HepG2 (cell line): ENCODE measurements around the gene ZNRF4. TPM values are rescaled to one million over a fixed set of nuclear protein-coding genes. Genes with fewer than 3 reads are reported as not detected.
A peak's percentile ranks its signal among the peaks of the same experiment; 100 is the strongest.

Experiments used
- AKAP8 ChIP-seq: sonication (generic); formaldehyde crosslinking; IDR thresholded peaks from 2 replicates; pipeline ENCODE4 v1.5.1; 2020; ENCODE audit warnings: mild to moderate bottlenecking, missing genetic modification reagents
- ASH2L ChIP-seq: fragments of 300-600, 200-600 bp; sonication (generic); IDR thresholded peaks from 2 replicates; pipeline ENCODE4 v1.7.0; 2017; ENCODE audit warnings: low read depth, mild to moderate bottlenecking, moderate library complexity, mixed read lengths, low read length; ENCODE audit not compliant: insufficient read length
- CHD4 ChIP-seq: fragments of 200-600 bp; sonication (generic); IDR thresholded peaks from 2 replicates; pipeline ENCODE4 v1.7.0; 2017; ENCODE audit warnings: mild to moderate bottlenecking, low read length, borderline replicate concordance
- DPF2 ChIP-seq: sonication (generic); formaldehyde crosslinking; IDR thresholded peaks from 2 replicates; pipeline ENCODE4 v1.4.0; 2020; ENCODE audit warnings: mild to moderate bottlenecking, low read depth, missing genetic modification reagents, borderline replicate concordance
- ELF4 ChIP-seq: sonication (generic); formaldehyde crosslinking; IDR thresholded peaks from 2 replicates; pipeline ENCODE4 v1.5.0; 2020; ENCODE audit warnings: missing genetic modification reagents, mild to moderate bottlenecking, moderate library complexity, borderline replicate concordance
- HDAC6 ChIP-seq: fragments of 200-600 bp; sonication (generic); IDR thresholded peaks from 2 replicates; pipeline ENCODE4 v1.7.0; 2017; ENCODE audit warnings: mild to moderate bottlenecking, antibody characterized with exemption, low read length, low read depth
- NR1H2 ChIP-seq: sonication (generic); formaldehyde crosslinking; IDR thresholded peaks from 2 replicates; pipeline ENCODE4 v1.8.1; 2022; ENCODE audit warnings: low read depth, missing genetic modification reagents, borderline replicate concordance
- RORA ChIP-seq: sonication (generic); formaldehyde crosslinking; IDR thresholded peaks from 2 replicates; pipeline ENCODE4 v1.5.0; 2020; ENCODE audit warnings: mild to moderate bottlenecking, missing genetic modification reagents, moderate library complexity
- SATB2 ChIP-seq: sonication (generic); formaldehyde crosslinking; IDR thresholded peaks from 2 replicates; pipeline ENCODE4 v1.5.0; 2020; ENCODE audit warnings: missing genetic modification reagents
- SOX5 ChIP-seq: IDR thresholded peaks from 2 replicates; pipeline ENCODE4 v1.6.1; 2016; ENCODE audit warnings: borderline replicate concordance
- SRSF4 ChIP-seq: fragments of 200-400 bp; formaldehyde crosslinking; IDR thresholded peaks from one replicate; pipeline ENCODE4 v1.6.1; 2018; ENCODE audit warnings: mild to moderate bottlenecking, low read depth, low read length, moderate library complexity; ENCODE audit not compliant: poor library complexity, severe bottlenecking
- ZFAT ChIP-seq: sonication (generic); formaldehyde crosslinking; conservative IDR thresholded peaks from 2 replicates; pipeline ENCODE4 v1.8.1; 2023; ENCODE audit warnings: missing genetic modification reagents, inconsistent platforms
- ZNF260 ChIP-seq: sonication (generic); formaldehyde crosslinking; IDR thresholded peaks from 2 replicates; pipeline ENCODE4 v1.4.0; 2020; ENCODE audit warnings: missing genetic modification reagents, low read depth, mild to moderate bottlenecking, borderline replicate concordance
- ZNF280B ChIP-seq: sonication (generic); formaldehyde crosslinking; IDR thresholded peaks from 2 replicates; pipeline ENCODE4 v1.5.0; 2020; ENCODE audit warnings: missing genetic modification reagents, mild to moderate bottlenecking, borderline replicate concordance
- ZNF44 ChIP-seq: sonication (generic); formaldehyde crosslinking; IDR thresholded peaks from 2 replicates; pipeline ENCODE4 v1.5.1; 2020; ENCODE audit warnings: mild to moderate bottlenecking, missing genetic modification reagents
- ZNF646 ChIP-seq: sonication (generic); formaldehyde crosslinking; IDR thresholded peaks from 2 replicates; pipeline ENCODE4 v1.9.0; 2021; ENCODE audit warnings: mild to moderate bottlenecking, missing genetic modification reagents
- ZSCAN29 ChIP-seq: sonication (generic); formaldehyde crosslinking; conservative IDR thresholded peaks from 2 replicates; pipeline ENCODE4 v1.4.0; 2020; ENCODE audit warnings: mild to moderate bottlenecking, missing genetic modification reagents
- polyA plus RNA-seq, 8 experiments: library from polyadenylated mRNA; depleted of rRNA in 3 of 8; stranded (reverse) in 7 of 8; unstranded in 1 of 8; fragments of >200 nt; fragmentation: Illumina TruSeq in 4 of 8; extraction: Trizol in 4 of 8; gene quantifications; 2 replicates each; pipeline versions ENCODE4 v1.2.1 to v1.2.3, GENCODE V29; 2011 to 2016; ENCODE audit warnings: low read depth in 4 of 8, missing spikeins in 1 of 8, mixed read lengths in 1 of 8; ENCODE audit not compliant: insufficient read depth in 1 of 8
- total RNA-seq, 5 experiments: library from RNA; depleted of rRNA; stranded (reverse); fragments of >200 nt; fragmentation: Illumina TruSeq; extraction: Trizol; gene quantifications; 2 replicates each; pipeline ENCODE4 v1.2.3, GENCODE V29; 2016; ENCODE audit warnings: low read depth in 1 of 5
- TF ChIP-seq, protein P1 (sequence below): sonication (generic); formaldehyde crosslinking; IDR thresholded peaks from 2 replicates; pipeline ENCODE4 v1.4.0; 2020; ENCODE audit warnings: missing genetic modification reagents, borderline replicate concordance

The ZNRF4 gene
- total and polyA plus RNA-seq, 2 of the 13 experiments (the other 11 are each of a cell fraction or from before 2014, with no cell fraction given): not detected

DNA sequence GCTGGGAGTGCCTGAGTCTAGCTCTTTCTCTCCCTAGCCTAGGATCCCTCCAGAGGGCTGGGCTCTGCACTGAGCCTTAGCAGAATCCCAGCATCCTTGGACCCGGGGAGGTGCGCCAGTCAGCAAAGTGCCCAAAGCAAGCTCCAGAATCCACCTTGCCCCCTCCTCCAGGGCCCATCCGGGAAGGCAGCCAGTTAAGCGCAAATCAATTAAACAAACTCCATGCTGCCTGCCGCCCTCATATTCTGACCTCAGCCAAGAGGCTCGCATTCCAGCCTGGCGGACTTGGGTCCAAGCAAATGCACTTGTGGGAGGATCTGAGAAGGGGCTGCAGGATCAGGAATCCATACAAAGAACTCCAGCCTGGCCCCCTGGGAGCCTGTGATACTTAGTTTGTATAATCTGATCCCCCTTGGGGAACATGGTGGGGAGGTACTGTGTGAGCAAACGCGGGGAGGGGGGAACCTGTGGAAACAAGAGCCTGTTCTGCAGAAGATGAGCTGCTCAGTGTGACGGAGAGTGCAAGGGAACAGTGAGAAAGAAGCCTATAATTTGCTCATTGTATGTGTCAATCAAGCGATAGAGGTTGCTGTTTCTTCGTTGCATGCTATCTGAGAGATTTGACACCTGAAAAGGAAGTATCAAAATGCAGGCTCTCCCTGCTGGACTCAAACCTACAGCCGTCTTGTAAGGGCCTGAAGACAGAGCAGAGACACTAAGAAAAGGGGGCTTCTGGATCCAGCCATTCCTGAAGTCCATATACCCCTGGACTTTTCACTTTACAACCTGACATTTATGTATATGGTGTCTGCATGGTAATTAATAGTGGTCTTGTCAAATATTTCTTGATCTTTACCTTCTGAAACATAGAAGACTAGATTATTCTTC is 29.4 kb downstream of the ZNRF4 start (continued):
- TF ChIP-seq ZNF646 (CRISPR knock-in tag) (no peak), CHD4 (no peak), ZFAT (no peak), DPF2 (peak; percentile 85), NR1H2 (no peak), ZNF44 (CRISPR knock-in tag) (no peak), HDAC6 (no peak), ZSCAN29 (no peak), ASH2L (no peak), SOX5 (CRISPR knock-in tag) (peak; percentile 23; the same call in 1 of the 2 replicates), ELF4 (CRISPR knock-in tag) (no peak), ZNF280B (CRISPR knock-in tag) (0 out of 2 replicates have a peak, but pooled peaks have one; percentile 62), ZNF260 (CRISPR knock-in tag) (no peak), SATB2 (no peak), SRSF4 (no peak), AKAP8 (CRISPR knock-in tag) (no peak), RORA (CRISPR knock-in tag) (no peak)
- TF ChIP-seq, protein P1, sequence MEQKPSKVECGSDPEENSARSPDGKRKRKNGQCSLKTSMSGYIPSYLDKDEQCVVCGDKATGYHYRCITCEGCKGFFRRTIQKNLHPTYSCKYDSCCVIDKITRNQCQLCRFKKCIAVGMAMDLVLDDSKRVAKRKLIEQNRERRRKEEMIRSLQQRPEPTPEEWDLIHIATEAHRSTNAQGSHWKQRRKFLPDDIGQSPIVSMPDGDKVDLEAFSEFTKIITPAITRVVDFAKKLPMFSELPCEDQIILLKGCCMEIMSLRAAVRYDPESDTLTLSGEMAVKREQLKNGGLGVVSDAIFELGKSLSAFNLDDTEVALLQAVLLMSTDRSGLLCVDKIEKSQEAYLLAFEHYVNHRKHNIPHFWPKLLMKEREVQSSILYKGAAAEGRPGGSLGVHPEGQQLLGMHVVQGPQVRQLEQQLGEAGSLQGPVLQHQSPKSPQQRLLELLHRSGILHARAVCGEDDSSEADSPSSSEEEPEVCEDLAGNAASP (CRISPR knock-in tag): peak; percentile 62; the same call in 1 of the 2 replicates
